ENCODE results near the gene ASCC3. TPM values are rescaled to one million over a fixed set of nuclear protein-coding genes. Genes with fewer than 3 reads are reported as not detected.
"Not testable (repeated sequence)": the region's sequence is repeated elsewhere in the genome, so short reads cannot be mapped to it uniquely, and the experiment has no call there.

ASCC3 gene
- total RNA-seq, 1 donor from 2014 or later = 65.4 TPM

DNA sequence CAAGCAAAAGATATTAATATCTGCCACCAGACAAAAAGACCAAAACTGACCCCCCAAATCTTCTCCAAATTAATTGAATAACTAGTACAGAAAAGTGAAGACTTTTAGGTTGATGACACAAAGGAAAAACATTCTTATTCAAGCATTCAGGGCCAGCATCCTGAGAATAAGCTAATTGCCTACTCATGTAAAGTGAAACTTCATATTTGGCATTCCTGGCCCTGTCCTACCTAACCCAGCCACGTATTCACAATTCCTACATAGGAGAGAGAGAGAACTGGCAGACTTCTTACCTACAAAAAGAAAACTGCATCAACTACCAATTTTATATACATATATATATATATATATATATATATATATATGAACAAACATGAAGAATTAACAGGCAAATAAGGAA lies 4.9 kb upstream of the ASCC3 start:
- intact Hi-C loops (cut with micrococcal nuclease) = loop anchor here (10.0 kb wide), 1 partner anchor 151 kb away; no protein-coding TSS in a partner anchor

DNA sequence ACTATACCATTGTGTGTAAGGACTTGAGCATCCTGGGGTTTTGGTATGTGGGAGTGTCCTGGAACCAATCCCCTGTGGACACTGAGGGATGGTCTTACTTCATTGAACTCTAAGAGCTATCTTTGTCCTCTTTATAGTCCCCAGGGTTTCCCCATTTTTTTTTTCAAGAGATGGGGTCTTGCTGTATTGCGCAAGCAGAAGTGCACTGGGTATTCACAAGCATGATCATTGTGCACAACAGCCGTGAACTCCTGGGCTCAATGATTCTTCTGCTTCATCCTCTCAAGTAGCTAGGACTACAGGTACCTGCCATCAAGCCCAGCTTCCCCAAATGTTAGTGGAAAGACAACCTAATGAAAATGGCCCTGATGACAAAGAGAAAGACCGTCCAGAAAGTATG lies 2.2 kb upstream of the ASCC3 start:
- intact Hi-C loops (cut with micrococcal nuclease) = loop anchor here (5.0 to 10.0 kb wide), 2 partner anchors 149 to 1316 kb away; partner anchors contain the start of gene CCNC

DNA sequence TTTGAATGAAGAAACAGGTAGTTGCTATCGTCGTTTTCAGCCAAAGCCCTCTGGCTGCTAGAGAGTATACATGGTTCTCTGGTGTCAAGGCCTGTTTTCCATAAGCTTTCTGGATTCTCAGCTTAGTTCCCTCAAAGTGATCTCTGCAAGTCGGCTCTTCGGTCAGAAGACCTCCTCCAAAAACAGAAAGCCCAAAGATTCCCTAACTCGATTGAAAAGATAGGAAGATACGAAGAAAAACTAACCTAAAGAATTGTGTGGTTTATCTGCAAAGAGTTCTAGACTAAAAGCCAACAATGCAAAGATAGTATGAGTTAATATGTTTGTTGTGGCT lies 545 bp upstream of the ASCC3 start:
- intact Hi-C loops (cut with micrococcal nuclease) = loop anchor here (2.0 to 10.0 kb wide), 3 partner anchors 147 to 1457 kb away; partner anchors contain the start of genes CCNC and PNISR

DNA sequence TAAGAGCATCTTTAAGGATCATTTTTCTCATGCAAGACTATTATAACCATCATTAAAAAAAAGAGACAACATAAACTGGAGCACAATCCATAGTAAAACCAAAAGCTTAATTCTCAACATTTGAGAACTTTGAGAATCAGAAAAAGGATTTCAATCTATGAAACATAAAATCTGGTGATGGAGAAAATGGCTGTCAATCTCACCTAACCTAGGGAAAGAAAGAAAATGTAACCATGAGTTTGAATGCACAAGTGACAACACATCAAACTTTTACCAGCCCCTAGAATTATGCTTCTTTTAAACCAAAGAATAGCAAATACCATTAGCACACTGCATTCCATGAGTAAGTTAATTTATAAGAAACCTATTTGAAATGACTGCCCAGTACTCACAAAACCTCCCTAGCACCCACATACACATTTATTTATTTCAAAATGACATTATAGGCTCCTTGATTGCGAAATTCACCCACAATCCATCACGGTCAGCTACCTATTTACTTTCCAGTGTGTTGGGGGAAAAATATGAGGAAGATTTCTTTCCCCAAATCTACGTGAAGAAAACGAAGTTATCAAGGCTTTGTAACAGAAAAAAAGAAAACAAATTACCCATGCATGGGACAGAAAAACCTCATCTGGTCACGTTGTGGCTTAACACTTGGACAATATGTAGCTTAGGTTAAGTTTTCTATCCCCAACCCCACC lies 828 bp downstream of the ASCC3 start:
- intact Hi-C loops (cut with micrococcal nuclease) = loop anchor here (2.0 to 10.0 kb wide), 3 partner anchors 146 to 1456 kb away; partner anchors contain the start of genes CCNC and PNISR

DNA sequence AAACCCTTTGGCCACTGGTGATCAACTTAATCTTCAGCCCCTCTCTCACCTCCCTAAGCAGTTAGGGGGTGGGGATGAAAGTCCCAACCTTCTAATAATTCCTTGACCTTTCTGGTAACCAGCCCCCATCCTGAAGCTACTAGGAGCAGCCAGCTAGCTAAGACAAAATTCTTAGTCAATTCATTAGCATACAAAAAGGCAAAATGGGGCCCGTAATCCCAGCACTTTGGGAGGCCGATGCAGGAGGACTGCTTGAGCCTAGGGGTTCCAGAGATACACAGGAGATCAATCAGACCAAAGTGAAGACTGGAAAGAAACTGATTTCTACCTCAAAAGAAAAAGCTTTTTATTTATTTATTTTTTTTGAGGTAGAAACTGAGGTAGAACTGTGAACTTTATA lies 1.8 kb downstream of the ASCC3 start:
- intact Hi-C loops (cut with micrococcal nuclease) = no loop called here

DNA sequence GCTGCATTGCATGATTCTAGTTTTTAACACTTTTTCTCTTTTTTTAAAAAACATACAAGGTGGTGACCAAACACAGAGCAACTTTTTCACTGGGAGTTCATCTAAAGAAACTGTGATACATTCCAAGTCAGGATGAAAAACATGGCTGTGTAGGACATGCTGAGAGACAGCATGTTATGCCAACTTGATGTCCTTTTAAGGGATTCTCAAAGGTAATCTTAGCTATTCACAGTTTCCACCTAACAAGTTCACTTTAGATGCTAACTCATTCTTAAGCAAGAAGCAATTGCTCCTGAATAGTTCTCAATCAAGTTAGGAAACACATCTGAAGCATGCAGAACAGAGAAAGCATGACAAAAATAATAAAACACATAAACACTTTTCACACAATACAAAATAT lies 3.3 kb downstream of the ASCC3 start:
- intact Hi-C loops (cut with micrococcal nuclease) = no loop called here

DNA sequence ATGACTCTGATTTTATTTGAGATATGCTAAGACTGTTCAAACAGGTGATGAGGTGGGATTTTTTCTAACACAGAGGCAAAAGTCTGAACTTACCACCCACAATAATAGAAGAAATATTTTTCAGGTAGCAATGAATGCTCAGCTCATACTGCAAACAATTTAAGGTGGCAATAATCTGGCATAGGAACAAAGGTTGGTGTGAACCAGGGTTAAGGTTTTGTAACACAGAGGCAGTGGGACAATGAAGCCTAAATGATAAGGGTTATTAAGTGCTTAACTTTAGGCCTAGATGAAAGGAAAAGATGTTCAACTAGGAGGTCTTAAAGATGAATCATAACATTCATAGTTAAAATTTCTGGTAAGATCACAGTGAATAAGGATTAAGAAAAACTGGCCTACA lies 4.9 kb downstream of the ASCC3 start:
- intact Hi-C loops (cut with micrococcal nuclease) = no loop called here

DNA sequence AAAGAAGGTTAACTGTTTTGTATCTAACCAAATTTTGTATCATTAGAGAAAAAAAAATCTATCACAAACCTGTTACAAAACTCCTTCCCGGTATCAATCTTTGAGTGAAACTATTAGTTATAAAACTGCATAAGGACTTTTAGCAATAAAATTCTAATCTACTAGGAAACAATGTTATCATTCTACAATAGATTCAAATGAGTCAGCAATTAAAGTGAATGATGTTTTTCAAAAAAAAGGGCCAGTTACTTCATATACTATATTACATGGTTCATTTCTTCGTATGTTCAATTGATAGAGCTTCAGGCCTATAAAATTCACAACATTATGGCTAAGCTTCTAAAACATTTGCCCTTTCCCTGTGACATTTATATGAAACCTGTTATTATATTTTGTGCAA lies 15.6 kb downstream of the ASCC3 start:
- intact Hi-C loops (cut with micrococcal nuclease) = no loop called here

DNA sequence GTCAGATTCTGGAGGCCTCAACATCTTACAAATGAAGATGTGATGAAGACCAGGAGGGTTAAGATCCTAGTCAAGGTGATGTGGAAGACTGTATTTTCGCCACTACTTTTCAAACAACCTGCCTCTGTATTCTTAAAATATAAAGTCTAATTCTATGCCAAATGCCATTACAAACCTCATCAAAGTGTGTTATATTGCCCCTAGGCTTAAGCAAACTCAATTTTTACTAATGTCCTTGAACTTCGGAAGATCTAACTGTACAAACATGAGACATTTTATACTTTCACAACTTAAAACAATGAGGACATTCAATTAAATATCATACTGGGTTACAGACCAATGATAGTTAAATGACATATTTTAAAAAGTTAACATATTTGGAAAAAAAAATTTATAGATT lies 19.1 kb downstream of the ASCC3 start:
- intact Hi-C loops (cut with micrococcal nuclease) = no loop called here

DNA sequence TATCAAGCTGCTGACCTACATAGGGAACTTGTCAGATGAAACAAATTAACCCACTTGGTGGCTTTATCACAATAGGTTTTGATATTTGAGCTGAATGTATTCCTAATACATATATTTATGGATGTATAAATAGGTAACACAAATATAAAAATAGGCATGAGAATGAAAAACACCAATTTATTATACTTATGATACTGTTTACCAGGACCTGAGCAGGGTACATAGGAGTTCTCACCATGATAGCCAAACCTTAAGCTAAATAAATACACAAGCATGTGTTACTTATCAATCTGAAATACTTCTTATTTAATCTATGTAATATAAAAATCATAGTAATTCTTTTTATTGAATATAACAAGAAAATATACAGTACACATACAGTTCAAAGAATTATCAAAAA lies 25.0 kb downstream of the ASCC3 start:
- intact Hi-C loops (cut with micrococcal nuclease) = no loop called here

DNA sequence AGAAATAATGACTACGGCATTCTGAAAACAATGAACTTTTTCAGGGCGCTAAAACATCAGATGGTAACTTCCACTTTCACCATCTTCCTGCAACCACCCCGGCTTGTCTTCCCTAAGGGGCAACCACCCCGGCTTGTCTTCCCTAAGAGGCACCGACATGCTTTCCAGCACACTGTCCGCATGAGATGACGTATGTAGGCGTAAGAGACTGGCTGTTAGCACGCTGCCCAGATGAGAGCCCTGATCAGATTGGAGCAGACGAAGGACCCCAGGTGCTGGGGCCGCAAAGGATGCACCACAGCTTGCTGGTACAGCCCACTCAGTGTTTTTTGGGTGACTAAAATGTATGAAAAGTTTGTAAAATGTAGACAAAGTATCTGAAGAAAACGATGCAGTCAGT lies 29.3 kb downstream of the ASCC3 start:
- intact Hi-C loops (cut with micrococcal nuclease) = no loop called here

DNA sequence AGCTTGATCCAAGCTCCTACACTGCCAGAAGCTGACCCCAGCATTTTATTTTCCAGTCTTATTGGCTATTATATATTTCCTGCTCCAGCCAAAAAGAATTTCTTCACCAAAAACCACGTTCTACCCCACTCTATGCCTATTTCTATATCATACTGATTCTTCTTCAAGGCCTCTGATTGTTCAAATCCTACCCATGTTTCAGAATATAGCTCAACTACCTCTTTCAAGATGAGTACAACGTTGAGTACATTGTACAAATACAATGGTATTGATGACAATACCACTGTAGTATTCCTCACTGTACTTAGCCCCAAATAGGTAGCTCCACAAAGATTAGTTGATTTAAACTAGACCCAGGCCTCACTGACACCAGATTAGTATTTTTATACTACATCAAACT lies 31.0 kb downstream of the ASCC3 start:
- intact Hi-C loops (cut with micrococcal nuclease) = no loop called here

DNA sequence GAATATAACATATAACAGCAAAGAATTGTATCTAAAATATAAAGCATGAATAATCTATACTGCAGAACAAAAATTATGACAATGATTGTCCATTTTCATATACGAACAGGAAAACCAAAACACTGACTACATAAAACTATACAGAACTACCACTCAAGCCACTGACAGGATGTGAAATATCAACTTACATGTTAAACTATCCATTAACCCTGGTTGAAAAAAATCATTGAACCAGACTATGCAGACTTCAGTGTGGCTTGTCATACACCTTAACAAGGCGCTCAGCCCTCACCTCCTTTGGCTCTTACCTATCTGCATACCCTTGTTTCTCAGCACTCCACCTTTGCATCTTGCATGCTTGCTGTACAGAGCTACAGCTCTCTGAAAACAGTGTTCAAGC lies 34.9 kb downstream of the ASCC3 start:
- intact Hi-C loops (cut with micrococcal nuclease) = no loop called here

DNA sequence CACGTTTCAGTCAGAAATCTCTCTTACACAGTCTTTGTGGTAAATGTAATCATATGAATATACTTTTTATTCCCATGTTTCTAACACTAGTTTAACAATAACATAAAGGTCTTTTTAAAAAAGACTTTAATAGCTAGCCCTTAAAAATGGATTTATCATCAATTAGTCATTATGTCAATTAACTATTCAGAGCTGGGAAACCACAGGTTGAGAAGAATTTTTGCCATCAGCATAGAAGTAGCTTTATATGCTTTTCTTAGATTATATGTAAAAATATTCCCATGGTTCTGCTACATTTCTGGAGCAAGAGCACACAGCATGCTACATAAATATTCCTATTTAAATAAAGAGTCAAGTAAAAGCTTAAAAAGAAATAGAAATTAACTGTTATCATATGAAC lies 35.5 kb downstream of the ASCC3 start:
- intact Hi-C loops (cut with micrococcal nuclease) = no loop called here

DNA sequence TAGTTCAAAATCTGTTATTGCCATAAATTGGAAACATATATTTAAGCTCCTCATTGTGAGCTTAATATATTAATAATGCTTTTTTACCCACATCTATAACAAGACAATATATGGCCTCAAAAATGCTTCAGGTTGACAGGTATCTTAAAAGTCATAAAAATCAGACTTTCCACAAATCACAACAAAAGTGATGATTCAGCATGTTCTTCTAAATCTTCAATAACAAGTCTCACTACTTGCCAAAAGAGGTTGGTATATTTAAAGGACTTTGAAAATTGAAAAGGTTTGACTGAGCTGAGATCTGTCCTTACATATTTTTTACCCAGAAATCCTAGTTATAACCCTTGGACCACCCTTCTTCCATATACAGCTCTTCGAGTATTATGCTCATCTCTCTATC lies 41.7 kb downstream of the ASCC3 start:
- intact Hi-C loops (cut with micrococcal nuclease) = no loop called here

DNA sequence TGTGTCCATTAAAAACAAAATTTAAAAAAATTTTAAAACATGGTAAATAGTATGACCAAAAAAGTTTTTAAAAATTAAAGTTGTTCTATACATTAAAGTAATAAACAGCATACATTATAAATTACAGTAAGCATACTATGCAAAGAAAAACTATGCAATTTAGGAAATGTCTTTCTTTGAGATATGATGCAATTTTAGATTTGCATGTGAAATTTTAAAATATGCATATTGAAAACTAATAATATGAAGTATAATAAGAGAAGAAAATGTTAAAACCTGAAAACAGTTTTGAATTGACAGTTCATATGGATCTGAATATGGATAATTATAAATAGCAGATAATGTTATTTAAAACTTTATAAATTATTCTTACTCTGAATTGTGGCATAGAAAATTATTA lies 43.1 kb downstream of the ASCC3 start:
- intact Hi-C loops (cut with micrococcal nuclease) = no loop called here

DNA sequence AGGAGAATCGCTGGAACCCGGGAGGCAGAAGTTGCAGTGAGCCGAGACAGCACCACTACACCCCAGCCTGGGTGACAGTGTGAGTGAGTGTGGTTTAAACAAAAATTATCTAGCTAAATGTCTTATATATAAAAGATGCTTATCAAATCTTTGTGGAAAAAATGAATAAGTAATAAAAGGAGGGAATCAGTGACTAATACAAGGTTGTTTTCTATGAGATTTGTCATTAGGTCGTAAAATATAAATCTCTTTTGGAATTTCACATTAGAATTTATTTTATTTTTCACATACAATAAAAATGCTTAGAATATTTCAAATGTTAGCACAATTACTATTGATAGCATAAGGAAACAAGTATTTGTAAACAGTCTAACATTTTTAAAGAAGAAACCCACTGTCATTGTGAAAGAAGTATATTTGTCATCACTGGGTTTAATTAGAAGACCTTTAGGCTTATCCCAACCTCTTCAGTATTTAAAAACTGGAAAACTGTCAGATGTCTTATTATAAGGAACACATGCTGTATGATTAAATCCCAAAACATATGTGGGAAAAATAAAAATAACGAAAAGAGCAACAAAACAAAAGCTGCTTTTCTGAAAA lies 47.1 kb downstream of the ASCC3 start:
- intact Hi-C loops (cut with micrococcal nuclease) = no loop called here

DNA sequence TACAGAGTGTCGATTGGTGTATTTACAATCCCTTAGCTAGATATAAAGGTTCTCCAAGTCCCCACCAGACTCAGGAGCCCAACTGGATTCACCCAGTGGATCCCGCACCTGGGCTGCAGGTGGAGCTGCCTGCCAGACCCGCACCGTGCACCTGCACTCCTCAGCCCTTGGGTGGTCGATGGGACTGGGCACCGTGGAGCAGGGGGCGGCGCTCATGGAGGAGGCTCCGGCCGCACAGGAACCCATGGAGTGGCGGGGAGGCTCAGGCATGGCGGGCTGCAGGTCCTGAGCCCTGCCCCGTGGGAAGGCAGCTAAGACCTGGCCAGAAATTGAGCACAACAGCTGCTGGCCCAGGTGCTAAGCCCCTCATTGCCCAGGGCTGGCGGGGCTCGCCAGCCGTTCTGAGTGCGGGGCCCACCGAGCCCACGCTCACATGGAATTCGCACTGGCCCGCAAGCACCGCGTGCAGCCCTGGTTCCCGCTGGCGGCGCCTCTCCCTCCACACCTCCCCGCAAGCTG lies 52.0 kb downstream of the ASCC3 start:
- intact Hi-C loops (cut with micrococcal nuclease) = not testable (repeated sequence)

DNA sequence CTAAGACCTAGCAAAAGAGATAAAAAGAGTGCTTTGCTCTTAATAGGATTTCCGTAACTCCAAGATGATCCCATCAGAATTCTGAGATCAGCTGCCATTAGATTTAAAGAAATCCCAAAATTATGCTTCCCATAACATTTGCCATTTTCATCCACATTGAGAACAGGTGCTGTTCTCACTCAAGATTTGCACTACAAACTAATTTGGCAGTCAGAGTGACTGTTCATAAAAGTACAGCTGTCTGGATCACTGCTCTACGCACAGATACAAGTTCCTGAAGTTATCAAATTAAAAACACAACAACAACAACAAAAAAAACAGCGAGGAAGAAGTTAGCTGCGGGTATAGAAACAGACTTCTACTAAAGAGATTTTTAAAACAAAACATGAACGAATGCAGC lies 58.1 kb downstream of the ASCC3 start:
- intact Hi-C loops (cut with micrococcal nuclease) = no loop called here

DNA sequence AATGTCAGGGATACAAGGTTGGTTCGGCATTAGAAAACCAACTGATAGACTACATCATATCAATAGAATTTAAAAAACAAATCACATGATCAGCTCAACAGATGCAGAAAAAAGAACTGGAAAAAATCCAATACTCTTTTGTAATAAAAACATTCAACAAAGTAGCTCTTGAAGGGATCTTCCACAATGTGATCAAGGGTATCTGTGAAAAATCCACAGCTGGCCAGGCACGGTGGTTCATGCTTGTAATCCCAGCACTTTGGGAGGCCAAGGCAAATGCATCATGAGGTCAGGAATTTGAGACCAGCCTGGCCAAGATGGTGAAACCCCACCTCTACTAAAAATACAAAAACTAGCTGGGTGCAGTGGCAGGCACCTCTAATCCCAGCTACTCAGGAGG lies 63.1 kb downstream of the ASCC3 start:
- intact Hi-C loops (cut with micrococcal nuclease) = no loop called here

DNA sequence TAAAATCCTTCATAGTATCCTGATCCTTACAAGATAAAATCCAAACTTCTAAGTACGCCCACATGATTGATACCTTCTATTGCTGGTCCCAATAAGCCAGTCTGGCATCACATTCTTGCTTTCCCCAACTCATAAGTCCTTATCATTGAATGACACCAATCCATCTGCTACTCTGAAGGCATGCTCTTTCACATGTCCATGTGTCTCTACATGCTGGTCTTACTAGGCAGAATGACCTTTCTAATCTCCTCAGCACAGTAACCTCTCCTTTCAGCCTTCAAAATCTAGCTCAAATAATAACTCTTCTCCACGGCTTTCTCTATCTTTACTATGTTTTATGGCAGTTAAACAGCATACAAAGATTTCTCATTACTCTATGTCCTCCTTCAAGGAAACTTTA lies 71.1 kb downstream of the ASCC3 start:
- intact Hi-C loops (cut with micrococcal nuclease) = no loop called here

DNA sequence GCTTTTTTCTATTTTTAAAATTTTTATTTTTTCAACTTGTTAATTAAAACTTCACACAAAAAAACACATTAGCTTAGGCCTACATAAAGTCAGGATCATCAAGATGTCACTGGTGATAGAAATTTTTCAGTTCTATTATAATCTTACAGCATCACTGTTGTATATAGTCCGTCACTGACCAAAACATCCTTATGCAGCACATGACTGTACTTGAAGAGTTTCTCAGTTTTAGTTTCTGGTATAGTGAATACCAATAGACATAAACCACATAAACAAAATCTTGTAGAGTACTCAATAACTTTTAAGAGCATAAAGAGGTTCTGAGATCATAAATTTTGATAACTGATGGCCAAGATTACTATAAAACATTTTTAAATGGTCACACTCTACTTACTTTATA lies 71.8 kb downstream of the ASCC3 start:
- intact Hi-C loops (cut with micrococcal nuclease) = no loop called here

DNA sequence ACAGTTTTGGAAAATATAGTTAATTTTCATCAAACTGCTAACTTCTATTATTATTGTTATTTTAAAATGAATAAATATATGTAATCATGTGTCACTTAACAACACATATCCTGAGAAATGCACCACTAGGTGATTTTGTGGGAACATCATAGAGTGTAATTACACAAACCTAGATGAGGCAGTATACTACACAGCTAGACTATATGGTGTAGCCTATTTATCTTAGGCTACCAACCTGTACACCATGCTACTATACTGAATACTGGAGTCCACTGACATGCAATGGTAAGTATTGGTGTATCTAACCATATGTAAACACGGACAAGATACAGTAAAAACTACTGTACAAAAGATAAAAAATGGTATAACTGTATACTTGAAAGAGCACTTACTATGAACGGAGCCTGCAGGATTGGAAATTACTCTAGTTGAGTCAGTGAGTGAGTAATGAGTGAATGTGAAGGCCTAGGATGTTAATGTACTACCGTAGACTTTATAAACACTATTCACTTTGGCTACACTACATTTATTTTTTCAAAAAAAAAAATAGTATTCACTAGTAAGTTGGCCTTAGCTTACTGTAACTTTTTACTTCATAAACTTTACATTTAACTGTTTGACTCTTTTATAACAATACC lies 72.4 kb downstream of the ASCC3 start:
- intact Hi-C loops (cut with micrococcal nuclease) = no loop called here

Measured in T-helper 2 cell treated with Interferon-gamma antibody and Interleukin-4, amounts not matched to agents 100 ng/mL and 5 ng/mL, for 36 hours (primary cell).